ES-I3 (cell line): ENCODE measurements around the gene C22orf23.
"Not testable (repeated sequence)": the region's sequence is repeated elsewhere in the genome, so short reads cannot be mapped to it uniquely, and the experiment has no call there.

Source experiments
- H3K36me3 ChIP-seq: 2 replicates; pipeline ENCODE4 v1.6.1; 2013; ENCODE audit warnings: mild to moderate bottlenecking, low read length, control low read depth, moderate library complexity; ENCODE audit not compliant: insufficient read depth
- H3K4me1 ChIP-seq: 2 replicates; pipeline ENCODE4 v1.6.1; 2013; ENCODE audit warnings: mild to moderate bottlenecking, control low read depth, low read length; ENCODE audit not compliant: insufficient read depth
- H3K9ac ChIP-seq: 2 replicates; pipeline ENCODE4 v1.6.1; 2013; ENCODE audit warnings: low read depth, mild to moderate bottlenecking, low read length, moderate library complexity
- H3K9me3 ChIP-seq: 2 replicates; pipeline ENCODE4 v1.6.1; 2013; ENCODE audit warnings: mild to moderate bottlenecking, low read length, moderate library complexity; ENCODE audit not compliant: control insufficient read depth, insufficient read depth

C22orf23 gene

DNA sequence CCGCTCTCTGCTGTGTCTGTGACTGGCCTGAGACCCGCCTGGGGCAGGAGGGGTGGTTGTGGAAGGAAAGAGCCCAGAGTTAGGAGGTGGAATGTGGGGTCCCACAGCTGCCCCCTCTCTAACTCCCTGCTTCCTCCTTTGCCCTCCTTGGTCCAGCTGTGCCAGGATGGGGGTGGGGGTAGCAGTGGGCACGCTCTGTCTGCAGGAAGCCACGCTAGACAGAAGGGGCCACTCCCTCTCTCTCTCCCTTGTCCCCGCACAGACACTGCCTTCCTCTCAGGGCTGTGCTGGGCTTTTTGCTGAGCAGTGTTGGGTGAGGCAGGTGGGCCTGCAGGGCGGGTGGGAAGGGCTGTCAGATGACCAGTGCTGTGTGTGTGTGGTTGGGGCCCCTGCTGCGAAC lies 33.0 kb upstream of the C22orf23 start:
- no peak overlapping the region for H3K9ac ChIP-seq
- H3K4me1 ChIP-seq: peaks cover 11% of the 10 kb centered on the region; the same call in 1 of the 2 replicates
- no peaks in the 10 kb centered on the region for H3K9me3 ChIP-seq
- H3K36me3 ChIP-seq: no peaks in the 10 kb centered on the region

DNA sequence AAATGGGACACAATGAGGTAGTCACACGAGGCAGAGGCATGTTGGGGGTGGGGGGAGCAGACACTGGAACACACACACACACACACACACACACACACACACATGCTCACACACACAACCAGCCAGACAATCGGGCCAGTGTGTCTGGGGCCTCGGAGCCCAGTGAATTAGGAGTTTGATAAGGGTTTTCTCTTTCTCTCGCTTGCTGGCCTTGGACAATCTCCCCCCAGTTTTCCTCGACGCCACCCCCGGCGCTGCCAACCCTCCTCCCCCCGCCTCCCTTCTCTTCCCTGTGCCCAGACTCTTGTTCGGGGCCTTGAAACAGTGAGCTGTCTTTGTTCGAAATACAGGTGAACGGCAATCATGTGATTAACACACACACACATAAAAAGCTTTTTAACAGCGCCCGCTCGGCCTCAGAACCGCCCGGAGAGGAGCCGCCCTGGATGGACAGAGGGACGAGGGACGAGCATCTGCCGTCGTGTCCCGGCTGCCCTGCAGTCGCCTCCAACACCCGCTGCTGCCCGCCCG lies 32.4 kb upstream of the C22orf23 start:
- Histone ChIP-seq H3K9ac (no peak overlapping the region), H3K4me1 (peaks cover 11% of the 10 kb centered on the region; the same call in 1 of the 2 replicates), H3K36me3 (no peaks in the 10 kb centered on the region), H3K9me3 (no peaks in the 10 kb centered on the region)

GRCh38 chr22:37985050-37985585 lies 31.7 kb upstream of the C22orf23 start:
- no peak overlapping the region for H3K9ac ChIP-seq
- peaks cover 15% of the 10 kb centered on the region; the same call in 1 of the 2 replicates for H3K4me1 ChIP-seq
- H3K36me3 ChIP-seq: no peaks in the 10 kb centered on the region
- no peaks in the 10 kb centered on the region for H3K9me3 ChIP-seq

GRCh38 chr22:37983860-37984791 lies 30.7 kb upstream of the C22orf23 start, which contains the start of gene SOX10:
Gene SOX10, minus strand, starts transcription at chr22:37984555. Its CDS starts 771 bp downstream, at chr22:37983784.
- peaks cover 20% of the 10 kb centered on the region; the same call in 1 of the 2 replicates for H3K4me1 ChIP-seq
- no peaks in the 10 kb centered on the region for H3K36me3 ChIP-seq
- H3K9ac ChIP-seq: peak within 1 kb of the TSS; percentile 54; the same call in 1 of the 2 replicates

GRCh38 chr22:37982938-37983859 lies 29.8 kb upstream of the C22orf23 start:
- peaks cover 20% of the 10 kb centered on the region; the same call in 1 of the 2 replicates for H3K4me1 ChIP-seq
- peak overlapping the region; percentile 54; the same call in 1 of the 2 replicates for H3K9ac ChIP-seq
- no peaks in the 10 kb centered on the region for H3K36me3 ChIP-seq
- H3K9me3 ChIP-seq: no peaks in the 10 kb centered on the region

More at GRCh38 chr22:37983860-37984791, 30.7 kb upstream of the C22orf23 start, which contains the start of gene SOX10:
- H3K9me3 ChIP-seq: no peaks in the 10 kb centered on the region

GRCh38 chr22:37982151-37982785 lies 28.9 kb upstream of the C22orf23 start:
- H3K9me3 ChIP-seq: no peaks in the 10 kb centered on the region
- no peak overlapping the region for H3K9ac ChIP-seq
- H3K4me1 ChIP-seq: peaks cover 20% of the 10 kb centered on the region; the same call in 1 of the 2 replicates
- H3K36me3 ChIP-seq: no peaks in the 10 kb centered on the region

GRCh38 chr22:37981282-37982011 lies 28.0 kb upstream of the C22orf23 start:
- Histone ChIP-seq H3K9me3 (no peaks in the 10 kb centered on the region), H3K4me1 (peaks cover 20% of the 10 kb centered on the region; the same call in 1 of the 2 replicates), H3K36me3 (no peaks in the 10 kb centered on the region), H3K9ac (no peak overlapping the region)

- no peak overlapping the region for H3K9ac ChIP-seq
- H3K36me3 ChIP-seq: no peaks in the 10 kb centered on the region
- peaks cover 12% of the 10 kb centered on the region; the same call in 1 of the 2 replicates for H3K4me1 ChIP-seq
- H3K9me3 ChIP-seq: no peaks in the 10 kb centered on the region
These were observed 26.4 kb upstream of the C22orf23 start for GRCh38 chr22:37979782-37980181.

DNA sequence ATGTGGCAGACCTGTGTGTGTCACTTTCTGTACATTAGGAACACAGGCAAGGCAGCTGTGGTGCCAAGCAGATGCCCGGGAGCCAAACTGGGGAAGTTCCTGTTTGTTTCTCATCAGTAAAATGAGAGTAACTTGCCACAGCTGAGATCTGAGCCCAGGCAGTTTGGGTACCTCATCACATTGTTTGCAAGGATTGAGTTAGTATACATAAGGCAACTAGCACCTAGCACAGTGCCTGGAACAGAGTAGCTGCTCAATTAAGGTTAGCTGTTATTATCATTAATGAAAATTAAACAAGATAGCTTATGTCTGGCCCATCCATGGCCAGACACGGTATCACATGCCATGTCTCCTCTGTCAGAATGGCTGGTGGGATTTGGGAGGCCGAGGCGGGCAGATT lies 23.1 kb upstream of the C22orf23 start:
- no peak overlapping the region for H3K9ac ChIP-seq

DNA sequence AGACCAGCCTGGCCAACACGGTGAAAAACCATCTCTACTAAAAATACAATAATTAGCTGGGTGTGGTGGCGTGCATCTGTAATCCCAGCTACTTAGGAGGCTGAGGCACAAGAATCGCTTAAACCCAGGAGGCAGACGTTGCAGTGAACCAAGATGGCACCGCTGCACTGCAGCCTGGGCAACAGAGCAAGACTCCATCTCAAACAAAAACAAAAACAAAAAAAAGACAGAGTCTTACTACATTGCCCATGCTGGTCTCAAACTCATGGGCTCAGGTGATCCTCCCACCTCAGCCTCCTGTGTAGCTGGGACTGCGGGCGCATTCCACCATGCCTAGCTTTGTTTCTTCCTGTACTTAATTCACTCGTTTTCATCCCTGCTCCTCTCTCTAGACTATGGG lies 22.6 kb upstream of the C22orf23 start:
- H3K4me1 ChIP-seq: peaks cover 20% of the 10 kb centered on the region
- not testable (repeated sequence) for H3K9me3 ChIP-seq, H3K9ac ChIP-seq, H3K36me3 ChIP-seq

More for the DNA sequence above, 23.1 kb upstream of the C22orf23 start:
- peaks cover 15% of the 10 kb centered on the region; the same call in 1 of the 2 replicates for H3K4me1 ChIP-seq
- no peaks in the 10 kb centered on the region for H3K9me3 ChIP-seq
- H3K36me3 ChIP-seq: no peaks in the 10 kb centered on the region

GRCh38 chr22:37975153-37975552 lies 21.8 kb upstream of the C22orf23 start:
- Histone ChIP-seq H3K36me3 (no peaks in the 10 kb centered on the region), H3K9me3 (no peaks in the 10 kb centered on the region), H3K9ac (no peak overlapping the region)

DNA sequence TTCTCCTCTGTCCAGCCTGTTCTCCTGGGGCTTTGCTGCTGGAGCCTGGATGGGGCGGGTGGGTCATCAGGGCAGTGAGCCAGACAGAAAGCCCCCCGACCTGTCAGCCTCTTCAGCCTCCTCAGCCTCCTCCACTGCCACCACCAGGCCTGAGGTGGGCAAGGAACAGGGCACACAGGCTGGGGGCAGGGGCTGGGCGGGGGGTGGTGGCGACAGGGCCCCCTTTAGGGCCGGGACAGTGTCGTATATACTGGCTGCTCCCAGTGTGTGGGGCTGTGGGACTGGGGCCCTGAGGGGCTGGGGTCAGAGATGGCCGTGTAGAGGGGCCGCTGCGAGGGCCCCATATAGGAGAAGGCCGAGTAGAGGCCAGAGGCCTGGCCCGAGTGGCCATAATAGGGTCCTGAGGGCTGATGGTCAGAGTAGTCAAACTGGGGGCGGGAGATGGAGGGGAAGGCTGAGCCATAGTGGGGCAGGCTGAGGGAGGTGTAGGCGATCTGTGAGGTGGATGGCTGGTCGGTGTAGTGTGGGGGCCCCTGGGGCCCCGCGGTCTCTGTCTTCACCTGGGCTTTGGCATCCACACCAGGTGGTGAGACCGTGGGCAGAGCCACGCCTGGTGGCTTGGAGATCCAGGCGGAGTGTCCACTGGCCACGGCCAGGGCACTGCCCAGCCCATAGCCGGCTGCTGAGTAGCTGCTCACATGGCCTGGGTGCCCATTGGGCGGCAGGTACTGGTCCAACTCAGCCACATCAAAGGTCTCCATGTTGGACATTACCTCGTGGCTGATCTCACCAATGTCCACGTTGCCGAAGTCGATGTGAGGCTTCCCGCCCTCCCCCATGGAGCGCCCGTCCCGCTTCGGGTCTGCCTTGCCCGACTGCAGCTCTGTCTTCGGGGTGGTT lies 20.1 kb upstream of the C22orf23 start:
- no peaks in the 10 kb centered on the region for H3K9me3 ChIP-seq
- H3K4me1 ChIP-seq: peaks cover 10% of the 10 kb centered on the region
- no peak overlapping the region for H3K9ac ChIP-seq
- H3K36me3 ChIP-seq: no peaks in the 10 kb centered on the region

More at GRCh38 chr22:37975153-37975552, 21.8 kb upstream of the C22orf23 start:
- peaks cover 15% of the 10 kb centered on the region for H3K4me1 ChIP-seq
